CD4-positive, alpha-beta T cell treated with Interleukin-21 for 1 hour (primary cell): ENCODE data around the gene ANP32D.
"Not testable (repeated sequence)": the region's sequence is repeated elsewhere in the genome, so short reads cannot be mapped to it uniquely, and the experiment has no call there.

ENCODE experiments used
- DNase-seq: peaks from one replicate; pipeline ENCODE4 v3.0.0-alpha.2; 2020

ANP32D gene

DNA sequence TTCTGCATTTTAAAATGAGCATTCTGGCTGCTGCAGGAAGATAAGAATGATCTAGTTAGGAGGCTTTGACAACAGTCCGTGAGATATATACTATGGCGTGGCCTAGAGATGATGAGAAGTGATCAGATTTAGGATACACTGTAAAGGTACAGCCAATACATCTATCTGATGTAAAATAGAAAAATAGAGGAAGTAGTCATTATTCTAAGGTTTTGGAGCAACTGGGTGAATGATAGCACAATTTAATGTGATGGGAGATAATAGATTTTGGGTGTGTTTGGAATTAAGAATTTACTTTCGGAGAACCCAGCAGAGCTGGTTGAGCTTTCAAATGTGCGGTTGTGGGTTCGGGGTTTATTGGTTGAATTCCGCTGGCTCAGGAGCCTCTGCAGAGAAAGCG lies at the start of gene ANP32D:
TSS of gene ANP32D (plus strand) at position 301 of the 400 bp plus-strand sequence. CDS start 106 bp downstream, outside the sequence.
- no peak for DNase-seq

DNA sequence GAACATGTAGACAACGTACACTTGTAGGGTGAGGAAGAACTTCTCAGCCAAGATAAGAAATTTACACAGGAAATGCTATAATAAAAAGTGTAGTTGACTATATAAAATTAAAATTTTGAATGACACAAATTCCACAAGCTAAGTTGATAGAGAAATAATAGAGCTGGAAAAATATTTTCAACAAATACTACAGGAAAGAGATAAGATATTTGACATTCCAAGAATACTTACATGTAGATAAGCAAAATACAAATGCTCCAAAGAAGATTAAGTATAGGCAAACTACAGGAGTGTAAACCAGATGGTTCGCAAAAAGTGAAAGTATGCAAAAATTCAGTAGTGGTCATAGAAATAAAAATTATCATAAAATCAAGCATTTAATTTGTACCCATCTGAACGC lies 49.2 kb upstream of the ANP32D start:
- DNase-seq = no peak

GRCh38 chr12:48424644-48425043 lies 47.7 kb upstream of the ANP32D start:
- DNase-seq = no peak

DNA sequence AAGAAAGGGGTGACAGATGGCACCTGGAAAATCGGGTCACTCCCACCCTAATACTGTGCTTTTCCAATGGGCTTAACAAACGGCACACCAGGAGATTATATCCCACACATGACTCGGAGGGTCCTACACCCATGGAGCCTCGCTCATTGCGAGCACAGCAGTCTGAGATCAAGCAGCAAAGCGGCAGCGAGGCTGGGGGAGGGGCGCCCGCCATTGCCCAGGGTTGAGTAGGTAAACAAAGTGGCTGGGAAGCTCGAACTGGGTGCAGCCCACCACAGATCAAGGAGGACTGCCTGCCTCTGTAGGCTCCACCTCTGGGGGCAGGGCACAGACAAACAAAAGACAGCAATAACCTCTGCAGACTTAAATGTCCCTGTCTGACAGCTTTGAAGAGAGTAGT lies 38.3 kb upstream of the ANP32D start:
- DNase-seq = not testable (repeated sequence)

DNA sequence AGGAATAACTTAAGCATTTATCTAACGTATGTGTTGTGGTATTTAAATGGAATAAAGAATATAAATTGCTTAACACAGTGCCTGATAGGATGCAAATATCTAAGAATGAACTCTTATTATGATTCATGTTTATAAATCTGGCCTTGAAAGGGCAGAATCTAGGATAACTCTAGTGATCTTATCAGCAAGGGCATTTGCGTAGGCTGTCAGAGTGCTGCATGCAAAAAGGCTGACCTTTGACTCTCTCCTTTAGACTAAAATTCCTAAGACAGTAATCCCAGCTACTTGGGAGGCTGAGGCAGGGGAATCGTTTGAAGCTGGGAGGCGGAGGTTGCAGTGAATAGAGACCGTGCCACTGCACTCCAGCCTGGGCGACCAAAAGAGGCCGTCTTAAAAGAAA lies 31.3 kb upstream of the ANP32D start:
- DNase-seq = no peak

- no peak for DNase-seq
Observed at GRCh38 chr12:48442179-48442847, 30.0 kb upstream of the ANP32D start.

DNA sequence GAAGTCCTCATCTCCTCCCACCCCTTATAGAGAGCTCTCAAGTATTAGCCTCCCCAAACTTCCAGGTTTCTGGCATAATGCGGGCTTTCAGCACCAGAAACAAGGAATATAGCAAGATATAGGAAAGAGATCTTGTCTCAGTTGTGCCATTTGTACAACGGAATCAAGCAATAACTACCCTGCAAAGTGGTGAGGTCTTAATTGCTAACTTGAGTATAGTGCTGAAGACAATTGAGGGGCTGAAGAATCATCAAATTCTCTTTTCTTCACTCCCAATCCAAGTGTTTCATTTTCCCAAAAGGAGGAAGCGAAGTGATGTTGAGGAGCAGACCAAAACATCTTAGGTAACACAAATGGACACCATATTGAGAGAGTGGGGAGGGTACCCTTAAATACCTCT lies 26.8 kb upstream of the ANP32D start:
- no peak for DNase-seq

DNA sequence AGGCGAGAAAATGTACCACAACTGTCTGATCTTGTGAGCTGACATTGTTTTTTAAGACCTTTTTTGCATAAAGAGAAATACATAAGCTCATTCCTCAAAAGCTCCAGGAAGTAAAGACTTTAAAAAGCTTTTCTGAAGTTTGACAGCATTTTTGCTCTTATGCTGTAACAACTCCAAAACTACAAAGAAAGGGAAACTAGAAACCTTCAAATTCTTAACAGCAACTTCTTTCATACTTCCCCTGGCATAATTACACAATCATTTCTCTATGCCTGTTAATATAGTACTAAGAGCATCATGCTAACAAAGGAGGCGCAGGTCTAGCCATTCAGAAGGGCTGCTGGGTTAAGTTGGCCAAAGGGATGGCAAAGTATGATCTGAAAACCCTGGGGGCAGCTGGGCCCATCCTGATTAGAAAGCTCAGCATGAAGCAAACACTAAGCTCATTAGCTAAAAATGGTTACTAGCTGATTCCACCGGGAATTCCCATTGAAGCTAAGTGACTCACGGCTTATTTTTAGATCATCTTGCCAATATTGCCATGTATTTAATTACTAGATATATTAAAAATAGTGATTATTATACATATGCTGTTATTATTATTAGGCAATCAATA lies 26.1 kb upstream of the ANP32D start:
- DNase-seq = no peak

DNA sequence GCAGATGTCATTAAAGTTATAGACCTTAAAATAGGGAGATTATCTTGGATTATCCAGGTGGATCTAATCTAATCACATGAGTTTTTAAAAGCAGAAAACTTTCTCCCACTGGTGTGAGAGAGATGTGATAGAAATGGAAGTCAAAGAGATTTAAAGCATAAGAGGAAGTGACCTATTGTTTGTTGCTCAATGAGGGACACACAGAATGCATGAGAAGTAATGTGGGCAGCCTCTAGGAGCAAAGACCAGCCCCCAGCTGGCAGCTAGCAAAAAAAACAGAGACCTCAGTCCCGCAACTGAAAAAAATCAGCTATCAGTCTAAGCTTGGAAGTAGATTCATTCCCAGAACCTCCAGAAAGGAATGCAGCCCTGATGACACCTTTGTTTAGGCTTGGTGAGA lies 24.6 kb upstream of the ANP32D start:
- DNase-seq = no peak

DNA sequence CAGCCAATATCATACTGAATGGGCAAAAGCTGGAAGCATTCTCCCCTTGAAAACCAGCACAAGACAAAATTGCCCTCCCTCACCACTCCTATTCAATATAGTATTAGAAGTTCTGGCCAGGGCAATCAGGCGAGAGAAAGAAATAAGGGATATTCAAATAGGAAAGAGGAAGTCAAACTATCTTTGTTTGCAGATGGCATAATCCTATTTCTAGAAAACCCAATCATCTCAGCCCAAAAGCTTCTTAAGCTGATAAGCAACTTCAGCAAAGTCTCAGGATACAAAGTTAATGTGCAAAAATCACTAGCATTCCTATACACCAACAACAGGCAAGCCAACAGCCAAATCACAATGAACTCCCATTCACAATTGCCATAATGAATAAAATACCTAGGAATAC lies 21.0 kb upstream of the ANP32D start:
- no peak for DNase-seq

- not testable (repeated sequence) for DNase-seq
Observed at GRCh38 chr12:48452961-48453360, 19.4 kb upstream of the ANP32D start.

DNA sequence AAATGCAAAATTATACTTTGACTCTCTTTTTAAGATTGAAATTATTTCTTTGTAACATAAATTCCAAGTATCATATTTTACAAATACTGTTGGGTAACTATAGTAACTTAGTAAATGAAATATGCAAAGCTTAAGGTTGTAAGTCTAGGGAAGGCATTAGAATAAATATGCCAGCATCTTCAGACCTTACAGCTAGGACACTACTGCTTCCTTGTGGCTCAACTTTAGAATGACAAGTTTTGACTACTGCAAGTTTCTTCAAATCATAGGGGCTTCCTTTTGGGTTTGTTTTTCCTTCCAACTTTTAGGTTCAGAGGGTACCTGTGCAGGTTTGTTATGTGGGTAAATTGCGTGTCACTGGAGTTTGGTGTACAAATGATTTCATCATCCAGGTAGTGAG lies 17.7 kb upstream of the ANP32D start:
- peak; percentile 53 for DNase-seq

- no peak for DNase-seq
Observed at GRCh38 chr12:48455116-48455515, 17.2 kb upstream of the ANP32D start.

GRCh38 chr12:48459259-48459658 lies 13.1 kb upstream of the ANP32D start:
- DNase-seq = no peak

DNA sequence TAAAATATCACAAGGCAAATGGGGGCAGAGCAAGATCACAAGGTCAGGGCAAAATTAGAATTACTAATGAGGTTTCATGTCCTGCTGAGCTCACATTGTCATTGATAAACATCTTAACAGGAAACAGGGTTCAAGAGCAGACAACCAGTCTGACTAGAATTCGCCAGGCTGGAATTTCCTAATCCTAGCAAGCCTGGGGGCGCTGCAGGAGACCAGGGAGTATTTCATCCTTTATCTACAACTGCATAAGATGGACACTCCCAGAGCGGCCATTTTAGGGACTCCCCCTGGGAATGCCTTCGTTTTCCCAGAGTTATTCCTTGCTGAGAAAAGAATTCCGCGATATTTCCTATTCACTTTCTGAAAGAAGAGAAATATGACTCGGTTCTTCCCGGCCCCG lies 3.3 kb upstream of the ANP32D start:
- not testable (repeated sequence) for DNase-seq

GRCh38 chr12:48473061-48473460 lies 702 bp downstream of the ANP32D start:
- no peak for DNase-seq

GRCh38 chr12:48474497-48474896 lies 2.1 kb downstream of the ANP32D start:
- DNase-seq = not testable (repeated sequence)

GRCh38 chr12:48482198-48482597 lies 9.8 kb downstream of the ANP32D start, which contains the start of gene C12orf54:
Gene C12orf54 (plus strand): TSS chr12:48482498. CDS start chr12:48483297, 799 bp downstream.
- no peak for DNase-seq

GRCh38 chr12:48482930-48483329 lies 10.6 kb downstream of the ANP32D start:
- no peak for DNase-seq

- no peak for DNase-seq
Observed at GRCh38 chr12:48486261-48486660, 13.9 kb downstream of the ANP32D start.

- DNase-seq = no peak
Observed at GRCh38 chr12:48486679-48487078, 14.3 kb downstream of the ANP32D start.

GRCh38 chr12:48489012-48489411 lies 16.7 kb downstream of the ANP32D start:
- no peak for DNase-seq

DNA sequence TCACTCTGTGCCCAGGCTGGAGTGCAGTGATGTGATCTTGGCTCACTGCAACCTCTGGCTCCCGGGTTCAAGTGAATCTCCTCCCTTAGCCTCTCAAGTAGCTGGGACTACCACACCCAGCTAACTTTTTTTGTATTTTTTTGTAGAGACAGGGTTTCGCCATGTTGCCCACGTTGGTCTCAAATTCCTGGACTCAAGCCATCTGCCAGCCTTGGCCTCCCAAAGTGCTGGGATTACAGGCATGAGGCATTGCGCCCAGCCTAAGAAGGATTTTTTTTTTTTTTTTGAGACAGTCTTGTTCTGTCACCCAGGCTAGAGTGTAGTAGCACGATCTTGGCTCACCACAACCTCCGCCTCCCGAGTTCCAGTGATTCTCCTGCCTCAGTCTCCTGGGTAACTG lies 17.1 kb downstream of the ANP32D start:
- not testable (repeated sequence) for DNase-seq

GRCh38 chr12:48500281-48500680 lies 27.9 kb downstream of the ANP32D start:
- DNase-seq = not testable (repeated sequence)

- DNase-seq = not testable (repeated sequence)
Observed at GRCh38 chr12:48506836-48507235, 34.5 kb downstream of the ANP32D start.
